HG02571 (cell line): Measurements from ENCODE around the gene GRIK1.
"Not testable (repeated sequence)": the region's sequence is repeated elsewhere in the genome, so short reads cannot be mapped to it uniquely, and the experiment has no call there.

ENCODE experiments used
- ATAC-seq: cut with Tn5 transposase; IDR thresholded peaks from one replicate; pipeline ENCODE4 v1.9.1; 2021; ENCODE audit warnings: mild to moderate bottlenecking, moderate library complexity; ENCODE audit not compliant: unreplicated experiment

Gene GRIK1

DNA sequence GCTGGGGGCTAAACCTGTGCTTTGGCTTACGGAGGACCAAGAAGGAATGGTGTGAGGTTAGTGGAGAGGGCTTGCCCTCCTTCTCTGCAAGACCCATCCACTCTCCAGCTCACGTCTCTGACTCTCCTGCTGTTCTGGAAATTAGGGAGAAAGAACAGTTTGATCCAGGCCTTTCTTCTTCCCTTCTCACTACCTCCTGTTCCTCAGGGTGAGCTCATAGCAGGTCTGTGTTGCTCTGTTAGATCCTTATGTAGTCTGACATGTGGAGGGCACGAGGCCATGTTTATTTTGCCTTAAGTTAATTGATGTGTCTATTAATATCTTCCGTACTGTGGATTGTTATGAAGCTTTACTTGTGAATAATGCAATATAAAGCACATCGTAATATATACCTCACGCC, 315.0 kb downstream of the GRIK1 start:
- ATAC-seq: no peak

DNA sequence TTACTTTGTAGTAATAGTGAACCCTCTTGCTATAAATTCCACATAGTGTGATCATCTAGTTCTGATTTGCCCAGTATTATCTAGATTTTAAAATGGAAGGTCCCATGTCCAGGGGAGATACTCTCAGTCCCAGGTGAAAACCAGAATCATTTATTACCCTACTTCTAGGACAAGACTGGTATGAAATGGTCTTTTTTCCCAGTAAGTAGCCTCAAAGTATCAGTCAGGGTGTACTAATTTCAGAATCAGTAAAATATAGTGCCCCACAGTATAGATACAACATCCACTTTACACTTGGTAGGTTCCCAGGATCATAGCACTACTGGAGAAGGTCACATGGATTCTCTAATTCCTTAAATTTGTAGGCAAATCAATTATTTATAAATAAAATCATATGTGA, 318.3 kb downstream of the GRIK1 start:
- no peak for ATAC-seq

DNA sequence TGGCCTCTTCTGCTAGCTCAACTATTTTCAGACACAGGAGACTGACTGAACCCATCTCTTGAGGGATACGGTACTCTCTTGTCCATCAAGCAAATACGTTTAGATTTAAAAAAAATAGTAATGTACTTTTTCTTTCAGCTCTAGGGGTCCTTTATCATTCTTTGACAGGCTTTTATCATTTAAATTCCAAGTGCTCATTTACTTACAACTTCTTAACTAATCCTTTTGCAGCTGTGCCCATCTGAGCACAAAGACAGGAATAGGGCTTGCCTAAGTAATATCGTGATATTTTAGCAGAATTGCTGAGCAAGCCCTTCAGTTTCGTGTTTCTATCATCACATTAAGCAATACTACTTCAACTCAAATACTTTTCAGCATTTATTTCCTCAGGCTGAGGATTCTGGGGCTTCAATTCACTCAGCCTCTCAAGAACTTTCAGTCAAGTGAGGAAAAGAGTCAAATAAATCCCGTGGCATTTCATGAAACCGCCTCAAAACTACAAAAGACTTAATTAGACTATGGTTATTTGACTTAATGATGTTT, 323.5 kb downstream of the GRIK1 start:
- ATAC-seq: no peak

DNA sequence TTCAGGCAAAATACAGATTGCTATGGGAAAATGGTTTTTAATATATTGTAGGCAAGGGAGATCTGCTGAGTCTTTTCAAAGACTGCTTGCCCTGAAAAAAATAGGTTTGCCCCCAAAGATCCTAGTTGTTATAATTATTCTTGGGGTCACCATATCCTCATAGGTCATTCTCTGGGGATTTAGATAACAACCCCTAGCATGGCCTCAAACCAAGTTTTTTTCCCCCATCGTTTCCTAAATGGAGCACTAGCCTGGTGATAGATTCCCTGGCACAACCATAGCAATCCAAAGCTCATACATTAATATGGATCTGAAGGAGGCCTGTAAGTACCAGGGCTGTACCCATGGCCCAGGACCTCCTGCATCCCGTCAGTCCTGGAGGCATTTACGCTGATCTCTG, 325.9 kb downstream of the GRIK1 start:
- ATAC-seq: no peak

DNA sequence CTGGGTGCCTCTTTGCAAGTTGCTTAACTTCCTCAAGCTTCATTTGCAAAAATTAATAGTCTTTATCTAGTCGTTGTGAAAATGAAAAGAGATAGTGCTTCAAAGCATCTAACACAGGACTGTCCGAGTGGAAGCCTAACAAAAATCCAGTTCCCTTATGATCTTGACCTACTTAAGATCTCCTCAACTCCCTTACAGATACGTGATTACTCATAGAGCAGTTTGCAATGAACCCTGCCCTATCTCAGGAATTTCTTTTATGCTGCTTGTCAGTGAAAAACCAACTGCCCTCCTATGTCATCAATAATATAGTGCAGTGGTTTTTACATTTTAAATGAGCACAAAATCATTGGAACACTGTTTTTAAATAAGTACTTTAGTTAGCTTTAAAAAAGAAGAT, 326.8 kb downstream of the GRIK1 start:
- no peak for ATAC-seq

DNA sequence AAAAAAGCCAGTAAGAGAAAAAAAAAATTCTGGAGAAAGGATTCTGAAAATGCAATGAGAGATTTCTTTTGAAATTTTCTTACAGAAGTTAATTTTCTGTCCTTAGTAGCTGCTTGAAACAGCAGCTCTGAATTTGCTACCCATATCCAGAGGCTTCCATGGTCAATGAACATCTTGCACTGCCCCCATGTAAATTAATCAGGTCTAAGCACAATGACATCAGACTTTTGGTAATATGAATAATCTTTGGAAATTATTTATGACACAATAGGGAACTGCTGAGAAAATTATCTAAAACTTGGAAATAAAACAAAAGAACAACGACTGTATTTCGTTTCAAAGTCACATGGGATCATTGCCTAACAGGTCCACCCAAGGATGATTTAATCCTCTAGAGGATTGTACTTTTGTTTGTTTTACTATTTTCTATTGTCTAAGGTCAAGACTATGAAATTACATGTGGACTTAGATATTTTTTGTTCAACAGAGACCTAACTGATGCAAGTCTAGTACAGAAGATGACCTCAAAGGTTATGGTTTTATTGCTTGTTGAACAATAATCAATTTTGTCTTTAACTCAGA, 328.9 kb downstream of the GRIK1 start:
- ATAC-seq: no peak

DNA sequence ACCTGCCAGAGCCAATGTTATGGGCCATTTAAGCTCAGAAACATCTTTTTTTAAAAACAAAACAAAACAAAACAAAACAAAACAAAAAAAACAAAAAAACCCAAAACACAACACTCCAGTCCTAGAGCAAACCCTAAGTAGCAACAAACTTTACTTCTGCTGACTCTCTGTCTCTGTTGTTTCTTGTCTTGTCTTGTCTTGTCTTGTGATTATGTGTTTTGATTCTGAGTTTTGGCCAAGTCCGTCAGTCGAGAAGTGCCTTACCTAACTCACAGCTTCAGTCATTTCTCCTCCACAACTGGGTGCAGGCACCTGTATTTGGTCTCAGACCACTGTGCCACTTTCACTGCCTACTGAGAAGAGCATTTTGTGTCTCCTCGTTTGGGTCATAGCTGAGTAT, 333.2 kb downstream of the GRIK1 start:
- no peak for ATAC-seq

DNA sequence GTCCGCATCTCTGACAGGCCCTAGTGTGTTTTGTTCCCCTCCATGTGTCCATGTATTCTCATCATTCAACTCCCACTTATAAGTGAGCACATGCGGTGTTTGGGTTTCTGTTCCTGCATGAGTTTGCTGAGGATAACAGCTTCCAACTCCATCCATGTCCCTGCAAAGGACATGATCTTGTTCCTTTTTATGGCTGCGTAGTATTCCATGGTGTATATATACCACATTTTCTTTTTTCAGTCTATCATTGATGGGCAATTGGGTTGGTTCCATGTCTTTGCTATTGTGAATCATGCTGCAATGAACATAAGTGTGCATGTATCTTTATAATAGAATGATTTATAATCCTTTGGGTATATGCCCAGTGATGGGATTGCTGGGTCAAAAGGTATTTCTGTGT, 334.6 kb downstream of the GRIK1 start:
- ATAC-seq: not testable (repeated sequence)

DNA sequence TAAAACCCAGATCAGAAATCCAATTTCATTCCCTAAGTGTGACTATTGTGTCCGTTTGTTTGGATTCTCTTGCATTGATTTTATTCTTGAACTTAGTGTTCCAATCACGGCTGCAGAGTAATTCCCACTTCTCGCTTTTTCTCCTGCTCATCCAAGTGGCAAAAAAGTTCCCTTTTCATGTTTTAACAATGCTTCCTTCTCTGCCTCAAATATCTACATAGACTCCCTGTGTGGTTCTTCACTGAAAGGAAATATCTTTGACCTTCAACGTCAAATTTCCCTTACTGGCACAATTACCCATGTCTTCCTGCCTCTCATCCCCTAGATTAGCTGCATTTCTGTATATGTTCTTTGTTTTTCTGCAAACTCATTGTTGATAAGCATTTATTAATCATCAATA, 335.7 kb downstream of the GRIK1 start:
- ATAC-seq: no peak

DNA sequence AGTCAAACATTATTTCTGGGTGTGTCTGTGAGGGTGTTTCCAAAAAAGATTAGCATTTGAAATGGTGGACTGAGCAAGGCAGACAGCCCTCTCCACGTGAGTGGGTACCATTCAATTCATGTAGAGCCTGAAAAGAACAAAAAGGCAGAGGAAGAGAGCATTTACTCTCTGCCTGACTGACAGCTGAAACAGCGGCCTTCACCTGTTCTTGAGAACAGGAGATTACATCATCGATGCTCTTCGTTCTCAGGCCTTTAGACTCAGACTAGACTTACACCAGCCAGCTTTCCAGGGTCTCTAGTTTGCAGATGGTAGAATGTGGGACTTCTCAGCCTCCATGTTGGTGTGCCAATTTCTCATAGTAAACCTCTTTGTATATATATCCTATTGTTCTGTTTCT, 338.7 kb downstream of the GRIK1 start:
- no peak for ATAC-seq

DNA sequence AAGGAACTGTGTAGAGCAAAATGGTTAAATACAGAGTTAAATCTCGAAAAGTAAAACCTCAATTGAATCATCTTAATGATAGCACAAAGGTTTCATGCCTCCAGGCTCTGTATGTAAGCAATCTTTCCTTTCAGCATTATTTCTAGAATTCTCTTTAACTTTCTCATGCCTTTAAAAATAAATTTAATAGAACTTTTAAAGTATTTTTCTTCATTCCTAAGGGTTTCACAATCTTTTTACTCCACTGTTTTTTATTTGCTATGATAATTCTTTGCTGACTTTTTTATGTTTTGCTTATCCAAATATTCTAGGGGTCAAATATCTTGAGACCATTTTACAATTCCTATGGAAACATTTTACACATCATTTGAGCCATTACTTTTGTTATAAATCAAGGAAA, 353.1 kb downstream of the GRIK1 start:
- no peak for ATAC-seq

DNA sequence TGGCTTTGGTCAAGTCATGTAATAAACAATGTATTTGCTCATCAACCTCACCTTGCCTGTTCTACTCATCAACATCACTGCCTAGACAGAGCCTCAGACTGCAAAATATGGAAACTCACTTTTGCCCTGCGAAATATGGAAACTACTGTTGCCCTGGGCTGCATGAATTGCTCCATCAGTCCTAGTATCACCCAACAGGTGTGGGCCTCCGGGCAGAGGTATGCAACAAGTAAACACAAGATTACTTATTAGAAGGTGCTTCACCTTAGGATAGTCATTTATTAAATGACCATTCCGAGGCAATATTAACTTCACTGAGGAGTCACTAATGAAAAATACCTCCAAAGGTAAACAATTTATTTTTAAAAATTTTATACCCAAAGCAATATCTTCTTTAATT, 354.3 kb downstream of the GRIK1 start:
- no peak for ATAC-seq

DNA sequence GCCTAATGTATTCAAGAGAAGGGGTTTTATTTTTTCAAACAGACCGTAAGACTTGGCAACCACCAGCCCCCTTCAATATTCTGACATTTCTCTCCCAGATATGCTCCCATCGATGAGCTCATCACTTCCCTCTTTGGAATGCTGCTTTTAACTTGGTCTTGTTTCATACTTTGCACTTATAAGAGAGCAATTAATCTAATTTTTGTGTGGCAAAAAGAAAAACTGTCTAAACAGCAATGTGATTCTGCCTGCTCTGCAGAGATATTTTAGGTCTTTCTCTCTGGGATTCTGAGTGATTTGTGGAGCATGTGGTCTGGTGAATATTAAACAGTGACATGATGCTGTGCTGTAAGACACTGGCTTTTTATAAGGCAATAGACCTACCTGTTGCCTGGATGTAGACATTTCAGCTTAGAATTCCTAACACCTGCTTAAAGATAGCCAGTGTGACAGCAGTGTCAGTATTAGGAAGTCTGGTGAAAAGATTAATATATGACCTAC, 356.3 kb downstream of the GRIK1 start:
- no peak for ATAC-seq

DNA sequence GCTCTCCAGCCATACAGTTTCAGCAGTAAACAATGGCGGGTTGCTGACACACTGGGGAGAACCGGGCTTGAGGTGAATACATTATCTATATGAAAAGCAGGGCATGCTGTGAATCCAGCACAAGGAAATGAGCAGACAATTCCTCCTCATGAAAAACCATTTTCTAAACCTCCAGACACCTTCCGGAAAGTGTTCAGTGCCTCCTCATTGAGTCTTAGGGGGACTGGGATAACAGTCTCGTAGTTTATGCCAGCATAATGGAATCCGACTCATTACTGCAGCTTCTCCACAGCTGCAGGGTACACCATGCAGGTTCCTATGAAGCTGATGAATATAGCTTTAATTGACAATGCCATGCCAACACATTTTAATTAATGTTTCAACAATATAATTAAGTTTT, 356.9 kb downstream of the GRIK1 start:
- no peak for ATAC-seq

DNA sequence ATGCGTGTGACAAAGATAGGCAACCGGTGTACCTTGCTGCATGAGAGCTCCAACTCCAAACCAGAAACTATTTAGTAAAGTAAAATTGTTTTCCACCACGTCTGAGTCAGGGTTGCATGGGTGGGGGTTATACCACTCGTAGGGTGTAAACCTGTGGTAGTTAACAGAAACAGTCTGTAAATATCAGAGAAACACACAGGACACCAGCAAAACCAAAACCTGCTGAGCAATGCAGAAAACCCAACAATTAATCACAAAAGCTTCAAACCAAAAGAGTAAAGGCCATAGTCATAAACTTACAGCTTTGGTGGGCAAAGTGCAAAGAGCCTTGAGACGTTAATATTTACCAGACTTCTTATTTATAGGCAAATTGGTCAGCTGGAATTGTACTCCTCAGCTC, 358.4 kb downstream of the GRIK1 start:
- ATAC-seq: no peak

DNA sequence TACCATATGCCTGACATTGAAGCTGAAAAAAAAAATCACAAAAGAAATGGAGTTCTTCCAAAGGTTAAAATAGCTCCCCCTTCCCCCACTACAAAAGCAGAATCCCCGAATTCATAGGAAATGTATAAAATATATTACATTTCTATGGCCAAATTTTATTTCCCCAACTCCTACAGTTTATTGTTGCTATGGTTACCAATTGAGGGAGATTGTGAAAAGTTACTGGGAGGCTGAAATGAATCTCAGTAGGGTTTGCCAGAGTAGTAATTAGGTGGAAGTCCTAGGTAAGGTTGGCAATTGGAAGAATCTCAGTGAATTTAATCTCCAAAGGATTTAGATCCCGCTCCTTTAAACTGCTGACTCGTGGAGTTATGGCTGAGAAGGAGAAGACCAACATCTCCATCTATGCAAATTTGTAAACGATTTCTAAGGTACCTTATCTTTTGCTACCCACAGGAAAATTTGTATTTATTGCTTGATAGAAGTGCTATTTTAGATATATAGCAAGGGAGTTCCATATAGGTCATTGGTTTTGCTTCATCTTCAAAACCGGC, 359.0 kb downstream of the GRIK1 start:
- ATAC-seq: no peak

DNA sequence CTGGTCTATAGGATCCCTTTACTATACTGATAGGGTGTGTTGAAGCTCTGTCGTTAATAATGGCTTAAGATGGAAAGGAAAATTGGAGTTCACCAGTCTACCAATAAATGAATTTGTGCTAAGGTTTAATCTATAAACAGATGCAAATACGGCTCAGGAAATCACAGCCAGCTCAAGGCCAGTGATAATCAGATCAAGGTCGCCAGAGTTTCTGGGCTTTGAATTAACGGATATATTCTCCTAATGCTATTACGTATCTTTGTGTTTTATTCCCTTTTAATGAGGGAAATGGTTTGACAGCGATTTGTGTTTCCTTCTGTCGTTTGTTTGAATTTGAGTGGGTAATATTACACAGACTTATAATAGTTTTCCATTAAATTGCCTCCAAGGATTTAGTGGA, 361.5 kb downstream of the GRIK1 start:
- ATAC-seq: no peak

DNA sequence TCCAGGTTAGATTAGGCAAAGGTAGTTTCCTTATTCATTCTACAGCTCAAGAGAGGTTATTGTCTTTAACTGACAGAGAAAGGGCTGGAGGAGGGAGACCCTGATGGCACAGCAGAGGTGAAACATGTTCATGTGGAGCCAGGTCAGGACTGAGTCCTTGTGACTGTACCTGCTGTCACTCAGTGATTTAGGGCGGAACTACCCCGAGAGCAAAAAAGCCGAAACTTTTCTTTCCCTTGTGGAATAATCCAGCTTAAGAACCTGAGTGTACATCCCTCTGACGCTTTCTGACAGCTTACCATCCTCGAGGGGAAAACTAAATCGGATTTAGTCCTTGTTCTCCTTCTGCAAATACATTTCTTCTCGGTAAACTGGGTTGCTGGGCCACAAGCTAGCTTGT, 367.8 kb downstream of the GRIK1 start:
- ATAC-seq: no peak

DNA sequence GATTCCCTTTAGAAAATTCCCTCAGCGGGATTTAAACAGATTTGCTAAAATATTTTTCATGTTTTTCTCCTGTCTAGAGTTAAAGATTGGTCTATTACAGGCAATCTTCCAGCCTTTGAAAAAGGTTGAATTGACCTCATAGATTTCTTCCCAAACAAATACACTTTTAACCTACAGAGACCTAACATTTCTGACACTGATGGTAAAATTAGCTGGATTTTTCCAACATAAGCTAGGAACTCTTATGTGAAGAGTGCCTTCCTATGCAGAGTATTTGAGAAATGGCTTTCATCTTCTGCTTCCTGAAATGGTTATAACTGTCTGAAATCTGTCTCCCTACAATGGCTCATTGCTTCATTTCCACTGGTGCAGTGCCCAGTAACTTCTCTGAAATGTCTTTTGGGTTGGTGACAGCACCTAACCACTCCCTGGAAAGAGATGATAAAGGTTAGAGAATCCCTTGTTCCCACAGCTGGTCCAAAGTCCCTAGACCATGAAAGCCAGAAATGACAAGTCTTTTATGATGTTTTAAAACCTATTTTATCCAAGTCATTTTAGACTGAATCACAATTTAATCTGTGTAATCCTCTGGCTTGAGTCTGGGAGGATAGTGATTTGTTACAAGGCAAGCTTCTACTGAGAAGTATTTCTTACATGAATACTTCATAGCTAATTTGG, 371.6 kb downstream of the GRIK1 start:
- no peak for ATAC-seq

DNA sequence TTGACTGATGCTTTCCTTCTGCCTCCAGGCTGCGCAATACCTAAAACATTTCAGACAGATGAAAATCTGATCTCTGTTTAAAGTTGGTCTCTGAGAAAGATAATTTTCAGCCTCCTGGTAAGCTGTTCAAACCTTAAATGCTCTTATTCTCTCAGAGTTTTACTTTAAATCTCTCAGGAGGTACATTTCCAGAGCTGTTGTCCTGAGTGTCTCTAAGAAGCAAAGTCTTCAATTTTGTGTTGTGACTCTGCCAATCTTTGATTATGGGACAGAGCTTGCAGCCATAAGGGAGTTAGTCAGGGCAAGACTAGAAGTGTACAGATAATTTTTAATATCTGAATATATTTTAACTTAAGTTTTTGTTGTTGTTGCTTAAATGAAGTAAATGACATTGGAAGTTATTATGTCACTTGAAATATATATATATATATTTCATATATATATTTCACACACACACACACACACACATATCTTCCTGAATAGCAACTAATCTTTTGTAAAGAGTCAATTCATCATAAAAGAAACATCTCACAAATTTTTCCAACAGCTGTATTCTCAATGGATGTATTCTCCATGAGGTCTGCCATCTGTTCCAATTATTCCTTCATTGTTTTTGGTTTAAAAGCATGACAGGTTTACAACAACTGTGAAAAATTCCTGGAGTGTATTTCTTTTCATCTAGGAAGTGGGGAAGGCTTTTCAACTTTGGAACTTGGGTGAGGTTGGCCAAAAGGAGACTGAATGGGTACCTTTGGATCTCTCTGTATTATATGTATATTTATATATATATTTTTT, 381.7 kb downstream of the GRIK1 start:
- no peak for ATAC-seq

DNA sequence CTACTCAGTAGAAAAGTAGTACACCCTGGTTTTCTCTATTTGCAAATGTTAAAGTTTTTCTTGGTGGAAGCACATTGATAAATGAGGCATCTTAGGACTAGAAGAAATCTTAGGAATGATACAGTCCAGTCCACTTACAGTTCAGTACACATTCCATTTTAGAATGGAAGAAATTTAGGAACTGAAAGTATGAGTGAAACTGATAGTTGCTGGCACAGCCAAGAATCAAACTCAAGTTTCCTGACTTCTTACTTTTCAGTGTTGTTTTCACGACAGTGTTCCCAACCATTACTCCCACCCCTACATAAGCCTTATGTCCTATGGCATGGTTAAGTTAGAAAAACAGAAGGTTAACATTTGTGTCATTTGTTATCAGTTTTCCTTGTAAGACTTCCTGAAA, 382.6 kb downstream of the GRIK1 start:
- ATAC-seq: no peak

DNA sequence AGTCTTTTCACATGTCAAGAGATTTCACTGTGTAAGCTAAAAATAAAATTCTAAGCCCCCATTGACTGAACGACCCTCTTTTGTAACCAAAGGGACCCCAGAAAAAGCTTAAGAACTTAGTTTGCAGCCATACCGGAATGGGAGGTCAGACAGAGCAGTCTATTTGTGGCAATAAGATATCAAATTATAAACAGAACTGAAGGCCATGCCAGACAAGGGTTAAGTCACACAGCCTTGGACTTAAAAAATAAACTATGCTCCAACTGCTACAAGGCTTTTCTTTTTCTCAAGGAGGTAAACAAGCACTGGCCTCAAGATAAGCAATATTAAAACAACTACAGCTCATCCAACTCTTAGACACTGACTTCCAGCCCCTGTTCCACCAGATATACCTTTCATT, 384.2 kb downstream of the GRIK1 start:
- ATAC-seq: no peak
